OCI-LY7 (cell line): ENCODE measurements around the gene ATP6V0C. TPM values are rescaled to one million over a fixed set of nuclear protein-coding genes. Genes with fewer than 3 reads are reported as not detected.

Experiments used
- BruUV-seq: library from RNA; stranded (reverse); fragments of 400-500 nt; replicated peaks from 2 replicates; lab custom pipeline; 2021; lab: Mats Ljungman, UMichigan
- CTCF ChIA-PET: fragments of 300-600 bp; sonication (Branson Sonifier 250); formaldehyde crosslinking; loops from one replicate; lab custom pipeline; 2022; ENCODE audit warnings: antibody characterized with exemption; ENCODE audit not compliant: unreplicated experiment; lab: Charles Lee
- POLR2A ChIA-PET: fragments of 300-600 bp; sonication (Branson Sonifier 250); formaldehyde crosslinking; loops from one replicate; lab custom pipeline; 2022; ENCODE audit warnings: antibody characterized with exemption; lab: Charles Lee
- DNase-seq: peaks from one replicate; pipeline ENCODE4 v3.0.0-alpha.2; 2015; ENCODE audit warnings: low spot score
- H2AFZ ChIP-seq: fragments of 200-600 bp; sonication (generic), shearing (Covaris generic); 2 replicates; pipeline ENCODE4 v1.6.1; 2014; ENCODE audit warnings: mild to moderate bottlenecking, antibody characterized with exemption, low read length, moderate library complexity
- H3K27ac ChIP-seq: fragments of 200-600 bp; sonication (generic); 2 replicates; pipeline ENCODE4 v1.5.1; 2014; ENCODE audit warnings: mixed run types, low read depth, mild to moderate bottlenecking, moderate library complexity, low read length, inconsistent platforms; ENCODE audit not compliant: poor library complexity, severe bottlenecking
- H3K36me3 ChIP-seq: fragments of 200-600 bp; sonication (generic); 2 replicates; pipeline ENCODE4 v1.6.1; 2014; ENCODE audit warnings: mild to moderate bottlenecking, antibody characterized with exemption, low read length, moderate library complexity, mixed read lengths; ENCODE audit not compliant: insufficient read depth
- H3K4me1 ChIP-seq: fragments of 200-600 bp; sonication (generic); 2 replicates; pipeline ENCODE4 v1.5.1; 2014; ENCODE audit warnings: mild to moderate bottlenecking, low read length; ENCODE audit not compliant: insufficient read depth, poor library complexity, severe bottlenecking
- H3K4me2 ChIP-seq: fragments of 200-600 bp; sonication (generic); 2 replicates; pipeline ENCODE4 v1.6.1; 2014; ENCODE audit warnings: mild to moderate bottlenecking, low read length
- H3K4me3 ChIP-seq: fragments of 200-600 bp; sonication (generic); 2 replicates; pipeline ENCODE4 v1.5.1; 2014; ENCODE audit warnings: mild to moderate bottlenecking, low read depth, low read length; ENCODE audit not compliant: poor library complexity, severe bottlenecking
- H3K79me2 ChIP-seq: fragments of 200-600 bp; sonication (generic); 2 replicates; pipeline ENCODE4 v1.6.1; 2016; ENCODE audit warnings: low read depth, mild to moderate bottlenecking, low read length, moderate library complexity, mixed read lengths; ENCODE audit not compliant: insufficient read depth
- H3K9me2 ChIP-seq: fragments of 200-600 bp; sonication (generic); 2 replicates; pipeline ENCODE4 v1.6.1; 2016; ENCODE audit warnings: mild to moderate bottlenecking, low read length, mixed read lengths; ENCODE audit not compliant: insufficient read depth
- H3K9me3 ChIP-seq: fragments of 200-600 bp; sonication (generic); 2 replicates; pipeline ENCODE4 v1.6.1; 2014; ENCODE audit warnings: mild to moderate bottlenecking, mixed run types, low read length, mixed read lengths
- H4K20me1 ChIP-seq: fragments of 200-600 bp; sonication (generic); 2 replicates; pipeline ENCODE4 v1.6.1; 2014; ENCODE audit warnings: mild to moderate bottlenecking, antibody characterized with exemption, low read length, moderate library complexity, mixed read lengths; ENCODE audit not compliant: insufficient read depth
- CTCF ChIP-seq: fragments of 200-600 bp; sonication (generic); conservative IDR thresholded peaks from 2 replicates; pipeline ENCODE4 v1.5.1; 2014; ENCODE audit warnings: mild to moderate bottlenecking, antibody characterized with exemption, low read length, moderate library complexity, mixed read lengths
- EZH2phosphoT487 ChIP-seq: fragments of 200-600 bp; sonication (generic); IDR thresholded peaks from 2 replicates; pipeline ENCODE4 v1.6.1; 2018; ENCODE audit warnings: low read depth, borderline replicate concordance, mild to moderate bottlenecking, mixed run types, antibody characterized with exemption, low read length, moderate library complexity, mixed read lengths
- intact Hi-C: fragments of 100-400 bp; cut with micrococcal nuclease; formaldehyde crosslinking; loops from one replicate; pipeline ENCODE4 v1.10.0; 2022; ENCODE audit not compliant: unreplicated experiment
- total RNA-seq, 2 experiments: library from RNA; depleted of rRNA in 1 of 2; stranded (reverse); fragments of >200 nt in 1 of 2; shearing (Covaris generic) in 1 of 2; gene quantifications; 2 replicates each; pipeline ENCODE4 v1.2.3, GENCODE V29; 2014 to 2022

The ATP6V0C gene
- total RNA-seq, 2 experiments from 2014 or later = 16.4 to 94.3 TPM

GRCh38 chr16:2469399-2470233 lies 44.1 kb upstream of the ATP6V0C start:
- Histone ChIP-seq H2AFZ (no peak overlapping the region), H3K9me2 (no peaks in the 10 kb centered on the region), H3K36me3 (peaks cover 4% of the 10 kb centered on the region; the same call in 1 of the 2 replicates), H4K20me1 (no peaks in the 10 kb centered on the region), H3K9me3 (no peaks in the 10 kb centered on the region), H3K4me1 (peaks cover 78% of the 10 kb centered on the region), H3K4me2 (peak overlapping the region; percentile 91), H3K79me2 (peaks cover 3% of the 10 kb centered on the region; the same call in 1 of the 2 replicates), H3K27ac (peak overlapping the region; percentile 89), H3K4me3 (peak overlapping the region; percentile 60)
- no TSS peak for BruUV-seq
- TF ChIP-seq CTCF (no peak), EZH2phosphoT487 (no peak)
- POLR2A ChIA-PET = interaction anchor here (0.7 to 1.9 kb wide), 3 partner anchors 10 to 32 kb away, joined by 3 to 11 read pairs (median 3); partner anchors contain the start of gene TEDC2
- peak; percentile 55 for DNase-seq
- intact Hi-C loops = loop anchor here (2.0 to 5.0 kb wide), 2 partner anchors 37 to 63 kb away; no protein-coding TSS in a partner anchor
- CTCF ChIA-PET = interaction anchor here (0.5 to 1.1 kb wide), 2 partner anchors 10 to 675 kb away, joined by 3 to 4 read pairs; partner anchors contain the start of gene TEDC2

GRCh38 chr16:2470234-2470601 lies 43.5 kb upstream of the ATP6V0C start:
- no TSS peak for BruUV-seq
- Histone ChIP-seq H3K79me2 (peaks cover 3% of the 10 kb centered on the region; the same call in 1 of the 2 replicates), H3K9me3 (no peaks in the 10 kb centered on the region), H3K4me1 (peaks cover 78% of the 10 kb centered on the region), H2AFZ (no peak overlapping the region), H3K4me2 (peak overlapping the region; percentile 91), H3K36me3 (peaks cover 2% of the 10 kb centered on the region; the same call in 1 of the 2 replicates), H3K4me3 (peak overlapping the region; percentile 60), H3K9me2 (no peaks in the 10 kb centered on the region), H3K27ac (peak overlapping the region; percentile 89), H4K20me1 (no peaks in the 10 kb centered on the region)
- CTCF ChIA-PET = no interaction called here
- intact Hi-C loops = no loop called here
- TF ChIP-seq CTCF (no peak), EZH2phosphoT487 (no peak)
- POLR2A ChIA-PET = interaction anchor here (1.0 to 1.9 kb wide), 2 partner anchors 11 to 31 kb away, joined by 3 to 11 read pairs; partner anchors contain the start of gene TEDC2
- DNase-seq = no peak
